HEK293 (cell line): ENCODE data around the gene GNG7.

Experiments
- CTCF ChIA-PET: fragments of 350-600 bp; formaldehyde crosslinking; extraction: SDS; loops from one replicate; lab custom pipeline; 2021; ENCODE audit warnings: antibody characterized with exemption; lab: Yijun Ruan, JAX
- POLR2A ChIA-PET: fragments of 300-600 bp; formaldehyde crosslinking; extraction: SDS; loops from one replicate; lab custom pipeline; 2020; ENCODE audit warnings: antibody characterized with exemption, inconsistent platforms; lab: Yijun Ruan, JAX
- H3K27ac ChIP-seq: fragments of 200-500 bp; sonication (Bioruptor generic); 2 replicates; pipeline ENCODE4 v1.5.1; 2014; ENCODE audit warnings: low read depth, low read length, control low read depth, inconsistent platforms; ENCODE audit errors: extremely low read depth
- H3K36me3 ChIP-seq, 2 experiments: fragments of 200-500 bp in 1 of 2; sonication (Bioruptor generic) in 1 of 2; 1 replicate in 1 of 2; 2 replicates in 1 of 2; pipeline ENCODE4 v1.5.1; 2014 to 2017; ENCODE audit warnings: inconsistent platforms in 2 of 2, low read length in 2 of 2; ENCODE audit not compliant: control insufficient read depth in 2 of 2, insufficient read depth in 1 of 2
- H3K4me1 ChIP-seq: fragments of 200-500 bp; sonication (Bioruptor generic); 2 replicates; pipeline ENCODE4 v1.5.1; 2014; ENCODE audit warnings: mild to moderate bottlenecking, low read length, inconsistent platforms; ENCODE audit not compliant: control insufficient read depth, insufficient read depth
- H3K4me3 ChIP-seq: 2 replicates; pipeline ENCODE4 v1.5.1; 2011; ENCODE audit warnings: low read depth, mild to moderate bottlenecking, control low read depth, low read length, moderate library complexity
- H3K9me3 ChIP-seq: fragments of 200-500 bp; sonication (Bioruptor generic); 2 replicates; pipeline ENCODE4 v1.5.1; 2014; ENCODE audit warnings: low read depth, low read length, inconsistent platforms; ENCODE audit not compliant: control insufficient read depth, insufficient read depth
- RBAK ChIP-seq: fragments of 450-650 bp; formaldehyde crosslinking; IDR thresholded peaks from 2 replicates; pipeline ENCODE4 v1.5.1; 2016; ENCODE audit warnings: missing biosample characterization, missing genetic modification characterization
- SALL2 ChIP-seq: fragments of 450-650 bp; formaldehyde crosslinking; IDR thresholded peaks from 2 replicates; pipeline ENCODE4 v1.5.0; 2017; ENCODE audit warnings: missing biosample characterization, mild to moderate bottlenecking, missing genetic modification characterization, borderline replicate concordance
- SP2 ChIP-seq: fragments of 450-650 bp; formaldehyde crosslinking; IDR thresholded peaks from 2 replicates; pipeline ENCODE4 v1.5.1; 2016; ENCODE audit warnings: missing biosample characterization, missing genetic modification characterization
- ZFHX2 ChIP-seq: fragments of 450-650 bp; formaldehyde crosslinking; conservative IDR thresholded peaks from 2 replicates; pipeline ENCODE4 v1.5.1; 2016; ENCODE audit warnings: missing biosample characterization, missing genetic modification characterization
- ZFP3 ChIP-seq: fragments of 450-650 bp; formaldehyde crosslinking; IDR thresholded peaks from 2 replicates; pipeline ENCODE4 v1.5.1; 2016; ENCODE audit warnings: low read depth, missing biosample characterization, missing genetic modification characterization
- ZFP41 ChIP-seq: fragments of 450-650 bp; formaldehyde crosslinking; IDR thresholded peaks from 2 replicates; pipeline ENCODE4 v1.5.1; 2016; ENCODE audit warnings: missing biosample characterization, missing genetic modification characterization, borderline replicate concordance
- ZNF140 ChIP-seq: fragments of 450-650 bp; formaldehyde crosslinking; IDR thresholded peaks from 2 replicates; pipeline ENCODE4 v1.5.1; 2016; ENCODE audit warnings: missing biosample characterization, missing genetic modification characterization
- ZNF155 ChIP-seq: fragments of 450-650 bp; formaldehyde crosslinking; IDR thresholded peaks from 2 replicates; pipeline ENCODE4 v1.5.1; 2016; ENCODE audit warnings: missing biosample characterization, missing genetic modification characterization
- ZNF169 ChIP-seq: fragments of 450-650 bp; formaldehyde crosslinking; IDR thresholded peaks from 2 replicates; pipeline ENCODE4 v1.5.1; 2016; ENCODE audit warnings: missing biosample characterization, missing genetic modification characterization
- ZNF175 ChIP-seq: fragments of 450-650 bp; formaldehyde crosslinking; IDR thresholded peaks from 2 replicates; pipeline ENCODE4 v1.5.1; 2016; ENCODE audit warnings: missing biosample characterization, missing genetic modification characterization
- ZNF211 ChIP-seq: fragments of 450-650 bp; formaldehyde crosslinking; IDR thresholded peaks from 2 replicates; pipeline ENCODE4 v1.5.1; 2016; ENCODE audit warnings: low read depth, missing biosample characterization, missing genetic modification characterization
- ZNF24 ChIP-seq: fragments of 450-650 bp; formaldehyde crosslinking; IDR thresholded peaks from 2 replicates; pipeline ENCODE4 v1.5.1; 2016; ENCODE audit warnings: missing biosample characterization, missing genetic modification characterization
- ZNF266 ChIP-seq: fragments of 450-650 bp; formaldehyde crosslinking; IDR thresholded peaks from 2 replicates; pipeline ENCODE4 v1.5.1; 2016; ENCODE audit warnings: missing biosample characterization, missing genetic modification characterization, low read depth
- ZNF561 ChIP-seq: fragments of 450-650 bp; IDR thresholded peaks from 2 replicates; pipeline ENCODE4 v1.5.1; 2018; ENCODE audit warnings: missing biosample characterization, missing genetic modification characterization, borderline replicate concordance
- ZNF660 ChIP-seq: fragments of 450-650 bp; IDR thresholded peaks from 2 replicates; pipeline ENCODE4 v1.5.1; 2018; ENCODE audit warnings: missing biosample characterization, mild to moderate bottlenecking, missing genetic modification characterization
- ZNF664 ChIP-seq: fragments of 450-650 bp; formaldehyde crosslinking; IDR thresholded peaks from 2 replicates; pipeline ENCODE4 v1.5.1; 2016; ENCODE audit warnings: missing biosample characterization, missing genetic modification characterization
- ZNF747 ChIP-seq: fragments of 450-650 bp; formaldehyde crosslinking; IDR thresholded peaks from 2 replicates; pipeline ENCODE4 v1.5.1; 2016; ENCODE audit warnings: missing biosample characterization, missing genetic modification characterization
- ZXDB ChIP-seq: fragments of 450-650 bp; formaldehyde crosslinking; IDR thresholded peaks from 2 replicates; pipeline ENCODE4 v1.5.1; 2016; ENCODE audit warnings: missing biosample characterization, missing genetic modification characterization
- TF ChIP-seq, protein P1 (sequence below): fragments of 450-650 bp; formaldehyde crosslinking; IDR thresholded peaks from 2 replicates; pipeline ENCODE4 v1.5.1; 2016; ENCODE audit warnings: missing biosample characterization, missing genetic modification characterization
- TF ChIP-seq, protein P2 (sequence below): fragments of 450-650 bp; formaldehyde crosslinking; IDR thresholded peaks from 2 replicates; pipeline ENCODE4 v1.5.1; 2016; ENCODE audit warnings: missing biosample characterization, missing genetic modification characterization
- TF ChIP-seq, protein P3 (sequence below): fragments of 450-650 bp; formaldehyde crosslinking; IDR thresholded peaks from 2 replicates; pipeline ENCODE4 v1.5.1; 2017; ENCODE audit warnings: missing biosample characterization, missing genetic modification characterization
- TF ChIP-seq, protein P4 (sequence below): fragments of 450-650 bp; formaldehyde crosslinking; IDR thresholded peaks from 2 replicates; pipeline ENCODE4; 2016; ENCODE audit warnings: missing biosample characterization, missing genetic modification characterization

Gene GNG7

DNA sequence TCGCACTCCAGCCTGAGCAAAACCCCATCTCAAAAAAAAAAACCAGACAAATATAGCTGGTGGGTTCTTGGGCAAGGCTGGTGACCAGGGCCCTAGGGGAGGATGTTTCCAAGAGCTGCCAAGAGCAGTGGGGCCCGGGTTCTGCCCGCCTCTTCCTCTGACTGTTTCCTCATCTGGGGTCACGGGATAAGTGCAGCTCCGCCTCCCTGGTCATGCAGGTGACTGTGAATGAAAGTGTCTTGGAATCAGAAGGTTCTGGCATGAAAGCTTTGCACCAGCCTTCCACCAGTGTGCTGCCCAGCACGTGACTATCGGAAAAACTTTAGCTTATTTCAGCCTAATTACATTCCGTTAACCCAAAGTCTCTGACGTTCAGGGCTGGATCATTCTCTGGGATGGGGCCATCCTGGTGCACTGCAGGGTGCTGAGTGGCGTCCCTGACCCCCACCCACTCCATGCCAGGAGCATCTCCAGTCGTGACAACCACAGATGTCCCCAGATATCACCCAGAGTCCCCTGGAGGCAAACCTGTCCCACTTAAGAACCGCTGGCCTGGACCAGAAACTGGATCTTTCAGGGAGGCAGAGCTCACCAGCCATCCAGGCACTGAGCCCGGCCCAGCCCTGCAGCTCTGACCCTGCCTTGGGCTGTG lies 85.6 kb downstream of the GNG7 start (continued):
- no peak for TF ChIP-seq ZNF155 (tag by site-specific recombination)
- no peak for TF ChIP-seq ZNF140 (tag by site-specific recombination)
- TF ChIP-seq SALL2 (tag by site-specific recombination) = no peak
- no peak for TF ChIP-seq ZNF211 (tag by site-specific recombination)
- TF ChIP-seq ZNF660 (tag by site-specific recombination) = no peak
- no peak for TF ChIP-seq ZNF266 (tag by site-specific recombination)
- TF ChIP-seq, protein P1, sequence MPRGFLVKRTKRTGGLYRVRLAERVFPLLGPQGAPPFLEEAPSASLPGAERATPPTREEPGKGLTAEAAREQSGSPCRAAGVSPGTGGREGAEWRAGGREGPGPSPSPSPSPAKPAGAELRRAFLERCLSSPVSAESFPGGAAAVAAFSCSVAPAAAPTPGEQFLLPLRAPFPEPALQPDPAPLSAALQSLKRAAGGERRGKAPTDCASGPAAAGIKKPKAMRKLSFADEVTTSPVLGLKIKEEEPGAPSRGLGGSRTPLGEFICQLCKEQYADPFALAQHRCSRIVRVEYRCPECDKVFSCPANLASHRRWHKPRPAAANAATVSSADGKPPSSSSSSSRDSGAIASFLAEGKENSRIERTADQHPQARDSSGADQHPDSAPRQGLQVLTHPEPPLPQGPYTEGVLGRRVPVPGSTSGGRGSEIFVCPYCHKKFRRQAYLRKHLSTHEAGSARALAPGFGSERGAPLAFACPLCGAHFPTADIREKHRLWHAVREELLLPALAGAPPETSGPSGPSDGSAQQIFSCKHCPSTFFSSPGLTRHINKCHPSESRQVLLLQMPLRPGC (tag by site-specific recombination) = no peak
- TF ChIP-seq ZNF175 (tag by site-specific recombination) = no peak
- no peak for TF ChIP-seq ZFP41 (tag by site-specific recombination)

DNA sequence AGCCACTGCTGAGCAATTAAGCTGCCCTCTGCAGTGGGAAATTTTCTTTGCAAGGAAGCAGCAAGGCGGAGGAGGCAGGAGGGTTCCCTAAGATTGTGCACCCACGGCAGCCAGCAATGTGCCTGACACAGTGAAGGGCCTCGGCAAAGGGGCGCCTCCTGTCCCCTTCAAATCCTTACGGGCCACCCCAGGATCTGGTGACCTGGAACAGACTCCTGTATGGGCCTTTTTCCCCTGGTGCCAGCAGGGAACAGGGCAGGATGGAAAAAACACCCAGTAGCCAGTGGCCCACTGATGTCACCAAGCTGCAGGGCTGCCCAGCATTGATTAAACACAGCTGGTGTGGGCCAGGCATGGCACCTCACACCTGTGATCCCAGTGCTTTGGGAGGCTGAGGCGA lies 86.7 kb downstream of the GNG7 start:
- POLR2A ChIA-PET = interaction anchor here (0.6 to 2.0 kb wide), 3 partner anchors 9 to 148 kb away, joined by 3 to 13 read pairs (median 3); partner anchors contain the start of gene GADD45B
- no peak overlapping the region for H3K27ac ChIP-seq
- CTCF ChIA-PET = interaction anchor here (0.6 to 1.9 kb wide), 5 partner anchors 21 to 107 kb away, joined by 3 to 19 read pairs (median 4); no protein-coding TSS in a partner anchor
- TF ChIP-seq ZXDB (no peak), ZFP3 (tag by site-specific recombination) (no peak)
- TF ChIP-seq, protein P2, sequence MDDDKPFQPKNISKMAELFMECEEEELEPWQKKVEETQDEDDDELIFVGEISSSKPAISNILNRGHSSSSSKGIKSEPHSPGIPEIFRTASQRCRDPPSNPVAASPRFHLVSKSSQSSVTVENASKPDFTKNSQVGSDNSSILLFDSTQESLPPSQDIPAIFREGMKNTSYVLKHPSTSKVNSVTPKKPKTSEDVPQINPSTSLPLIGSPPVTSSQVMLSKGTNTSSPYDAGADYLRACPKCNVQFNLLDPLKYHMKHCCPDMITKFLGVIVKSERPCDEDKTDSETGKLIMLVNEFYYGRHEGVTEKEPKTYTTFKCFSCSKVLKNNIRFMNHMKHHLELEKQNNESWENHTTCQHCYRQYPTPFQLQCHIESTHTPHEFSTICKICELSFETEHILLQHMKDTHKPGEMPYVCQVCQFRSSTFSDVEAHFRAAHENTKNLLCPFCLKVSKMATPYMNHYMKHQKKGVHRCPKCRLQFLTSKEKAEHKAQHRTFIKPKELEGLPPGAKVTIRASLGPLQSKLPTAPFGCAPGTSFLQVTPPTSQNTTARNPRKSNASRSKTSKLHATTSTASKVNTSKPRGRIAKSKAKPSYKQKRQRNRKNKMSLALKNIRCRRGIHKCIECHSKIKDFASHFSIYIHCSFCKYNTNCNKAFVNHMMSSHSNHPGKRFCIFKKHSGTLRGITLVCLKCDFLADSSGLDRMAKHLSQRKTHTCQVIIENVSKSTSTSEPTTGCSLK (tag by site-specific recombination) = no peak
- TF ChIP-seq, protein P3, sequence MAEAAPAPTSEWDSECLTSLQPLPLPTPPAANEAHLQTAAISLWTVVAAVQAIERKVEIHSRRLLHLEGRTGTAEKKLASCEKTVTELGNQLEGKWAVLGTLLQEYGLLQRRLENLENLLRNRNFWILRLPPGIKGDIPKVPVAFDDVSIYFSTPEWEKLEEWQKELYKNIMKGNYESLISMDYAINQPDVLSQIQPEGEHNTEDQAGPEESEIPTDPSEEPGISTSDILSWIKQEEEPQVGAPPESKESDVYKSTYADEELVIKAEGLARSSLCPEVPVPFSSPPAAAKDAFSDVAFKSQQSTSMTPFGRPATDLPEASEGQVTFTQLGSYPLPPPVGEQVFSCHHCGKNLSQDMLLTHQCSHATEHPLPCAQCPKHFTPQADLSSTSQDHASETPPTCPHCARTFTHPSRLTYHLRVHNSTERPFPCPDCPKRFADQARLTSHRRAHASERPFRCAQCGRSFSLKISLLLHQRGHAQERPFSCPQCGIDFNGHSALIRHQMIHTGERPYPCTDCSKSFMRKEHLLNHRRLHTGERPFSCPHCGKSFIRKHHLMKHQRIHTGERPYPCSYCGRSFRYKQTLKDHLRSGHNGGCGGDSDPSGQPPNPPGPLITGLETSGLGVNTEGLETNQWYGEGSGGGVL (tag by site-specific recombination) = no peak
- TF ChIP-seq, all 188 proteins: peak for 0
- Histone ChIP-seq H3K4me3 (no peak overlapping the region), H3K9me3 (no peaks in the 10 kb centered on the region), H3K4me1 (no peaks in the 10 kb centered on the region), H3K36me3 (no peaks in the 10 kb centered on the region)

DNA sequence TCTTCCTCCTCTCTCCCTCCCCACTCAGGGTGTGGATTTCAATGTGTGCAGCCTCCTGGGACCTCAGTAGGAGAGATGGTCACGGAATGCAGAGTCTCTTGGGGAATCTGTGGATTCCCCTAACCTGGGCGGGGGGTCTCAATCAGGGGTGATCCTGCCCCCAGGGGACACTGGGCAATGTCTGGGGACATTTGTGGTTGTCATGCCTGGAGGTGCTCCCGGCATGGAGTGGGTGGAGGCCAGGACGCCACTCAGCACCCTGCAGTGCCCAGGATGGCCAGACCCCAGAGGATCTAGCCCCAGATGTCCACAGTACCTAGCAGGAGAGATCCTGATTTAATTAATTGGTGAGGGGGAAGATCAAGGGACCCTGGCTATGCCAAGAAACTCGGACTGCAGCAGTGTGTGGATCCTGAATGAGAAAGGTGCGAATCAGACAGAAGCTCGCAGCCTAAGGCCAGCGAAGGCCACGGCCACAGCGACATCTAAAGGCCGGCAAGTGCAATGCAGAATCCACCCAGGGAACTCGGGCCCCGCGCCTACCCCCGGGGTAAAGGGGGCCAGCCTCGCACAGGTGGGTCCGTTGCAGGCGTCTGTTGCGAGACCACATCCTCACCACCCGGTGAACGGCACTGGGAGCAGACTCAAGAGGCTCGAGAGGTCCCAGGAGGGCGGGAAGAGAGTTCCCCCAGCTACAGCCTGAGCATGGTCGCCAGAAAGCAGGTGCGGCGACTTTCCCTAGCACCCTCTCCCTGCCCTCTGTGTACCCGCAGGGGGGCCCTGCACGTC lies 88.8 kb downstream of the GNG7 start:
- no peaks in the 10 kb centered on the region for H3K9me3 ChIP-seq
- ChIA-PET POLR2A (interaction anchor here (0.6 to 1.4 kb wide), 5 partner anchors 138 to 458 kb away, joined by 3 to 35 read pairs (median 4); partner anchors contain the start of genes GADD45B and TIMM13), CTCF (interaction anchor here (0.7 to 4.8 kb wide), 21 partner anchors 10 to 455 kb away, joined by 3 to 43 read pairs (median 5); partner anchors contain the start of genes GADD45B, LMNB2 and TIMM13)
- H3K4me1 ChIP-seq = no peaks in the 10 kb centered on the region
- no peaks in the 10 kb centered on the region for H3K36me3 ChIP-seq
- H3K4me3 ChIP-seq = no peak overlapping the region
- no peak overlapping the region for H3K27ac ChIP-seq
- 0 out of 2 replicates have a peak, but pooled peaks have one; percentile 9 for TF ChIP-seq ZFHX2 (tag by site-specific recombination)
- TF ChIP-seq, protein P3 (tag by site-specific recombination) = no peak
- TF ChIP-seq, protein P4, sequence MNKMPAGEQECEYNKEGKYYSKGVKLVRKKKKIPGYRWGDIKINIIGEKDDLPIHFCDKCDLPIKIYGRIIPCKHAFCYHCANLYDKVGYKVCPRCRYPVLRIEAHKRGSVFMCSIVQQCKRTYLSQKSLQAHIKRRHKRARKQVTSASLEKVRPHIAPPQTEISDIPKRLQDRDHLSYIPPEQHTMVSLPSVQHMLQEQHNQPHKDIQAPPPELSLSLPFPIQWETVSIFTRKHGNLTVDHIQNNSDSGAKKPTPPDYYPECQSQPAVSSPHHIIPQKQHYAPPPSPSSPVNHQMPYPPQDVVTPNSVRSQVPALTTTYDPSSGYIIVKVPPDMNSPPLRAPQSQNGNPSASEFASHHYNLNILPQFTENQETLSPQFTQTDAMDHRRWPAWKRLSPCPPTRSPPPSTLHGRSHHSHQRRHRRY (tag by site-specific recombination) = no peak
- TF ChIP-seq ZNF747 (tag by site-specific recombination) = no peak
- no peak for TF ChIP-seq ZNF169 (tag by site-specific recombination)
- TF ChIP-seq SP2 (tag by site-specific recombination) = no peak
- TF ChIP-seq ZNF24 = no peak
- TF ChIP-seq ZNF664 = no peak
- TF ChIP-seq RBAK (tag by site-specific recombination) = no peak
- no peak for TF ChIP-seq ZNF561 (tag by site-specific recombination)
